GM18861 (cell line): ENCODE data around the gene EME2.

ENCODE experiments used
- ATAC-seq: cut with Tn5 transposase; IDR thresholded peaks from one replicate; pipeline ENCODE4 v1.9.1; 2021; ENCODE audit not compliant: unreplicated experiment

Gene EME2

GRCh38 chr16:1817276-1817589 lies 44.6 kb downstream of the EME2 start:
- ATAC-seq, result no peak

- ATAC-seq, result no peak
Measured at GRCh38 chr16:1817716-1818115, 45.1 kb downstream of the EME2 start.

- ATAC-seq, result no peak
Measured at GRCh38 chr16:1818204-1818872, 45.7 kb downstream of the EME2 start.

GRCh38 chr16:1818873-1819525 lies 46.4 kb downstream of the EME2 start:
- no peak for ATAC-seq

- ATAC-seq, result no peak
Measured at GRCh38 chr16:1819611-1820010, 47.0 kb downstream of the EME2 start.

GRCh38 chr16:1820096-1820945 lies 47.7 kb downstream of the EME2 start:
- no peak for ATAC-seq

- no peak for ATAC-seq
Measured at GRCh38 chr16:1820946-1821290, 48.3 kb downstream of the EME2 start.

- ATAC-seq, result no peak
Measured at GRCh38 chr16:1821861-1822611, 49.4 kb downstream of the EME2 start.

- ATAC-seq, result no peak
Measured at GRCh38 chr16:1822801-1823200, 50.2 kb downstream of the EME2 start.

GRCh38 chr16:1823821-1824220 lies 51.2 kb downstream of the EME2 start:
- no peak for ATAC-seq

- no peak for ATAC-seq
Measured at GRCh38 chr16:1825381-1825863, 52.8 kb downstream of the EME2 start.
